ENCODE measurements around the gene PITX1. TPM values are rescaled to one million over a fixed set of nuclear protein-coding genes. Genes with fewer than 3 reads are reported as not detected.

Gene PITX1
- total and polyA plus RNA-seq, 2 of the 13 experiments (the other 11 are each of a cell fraction or from before 2014, with no cell fraction given): 11.7 to 20.2 TPM

DNA sequence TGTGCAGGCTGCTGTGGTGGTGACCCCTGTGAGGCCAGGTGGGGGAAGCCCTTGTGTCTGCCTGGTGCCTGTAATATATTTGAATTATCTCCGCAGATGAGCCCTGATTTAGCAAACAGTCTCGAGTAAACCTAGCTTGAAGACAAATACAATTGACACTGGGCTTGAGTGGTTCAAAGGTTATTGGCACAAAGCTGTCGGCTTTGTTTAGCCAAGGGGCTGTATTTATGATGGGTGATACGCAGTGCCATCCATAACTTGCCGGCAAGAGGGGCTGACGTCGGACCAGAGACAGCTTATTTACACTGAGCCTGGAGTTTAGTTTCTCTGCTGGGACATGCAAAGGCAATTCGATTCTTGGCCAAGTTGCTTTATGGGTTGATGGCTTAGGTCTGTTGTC, 20.0 kb upstream of the PITX1 start (continued):
- TF ChIP-seq NR2F2 (IDR thresholded peaks at IDR 0.05; ENCODE audit: borderline replicate concordance, low read depth) (0 out of 2 replicates have a peak, but pooled peaks have one; percentile 41), SOX6 (IDR thresholded peaks at IDR 0.05) (no peak), SOX6 (CRISPR knock-in tag; IDR thresholded peaks at IDR 0.05) (peak; percentile 82), NKX3-1 (CRISPR knock-in tag; IDR thresholded peaks at IDR 0.05) (0 out of 2 replicates have a peak, but pooled peaks have one; percentile 21), PPARG (CRISPR knock-in tag; conservative IDR thresholded peaks at IDR 0.05) (0 out of 2 replicates have a peak, but pooled peaks have one; percentile 35), GFI1 (CRISPR knock-in tag; IDR thresholded peaks at IDR 0.05; ENCODE audit: borderline replicate concordance) (peak; percentile 91), ZNF83 (CRISPR knock-in tag; IDR thresholded peaks at IDR 0.05; ENCODE audit: borderline replicate concordance) (no peak)
- TF ChIP-seq, protein P1, sequence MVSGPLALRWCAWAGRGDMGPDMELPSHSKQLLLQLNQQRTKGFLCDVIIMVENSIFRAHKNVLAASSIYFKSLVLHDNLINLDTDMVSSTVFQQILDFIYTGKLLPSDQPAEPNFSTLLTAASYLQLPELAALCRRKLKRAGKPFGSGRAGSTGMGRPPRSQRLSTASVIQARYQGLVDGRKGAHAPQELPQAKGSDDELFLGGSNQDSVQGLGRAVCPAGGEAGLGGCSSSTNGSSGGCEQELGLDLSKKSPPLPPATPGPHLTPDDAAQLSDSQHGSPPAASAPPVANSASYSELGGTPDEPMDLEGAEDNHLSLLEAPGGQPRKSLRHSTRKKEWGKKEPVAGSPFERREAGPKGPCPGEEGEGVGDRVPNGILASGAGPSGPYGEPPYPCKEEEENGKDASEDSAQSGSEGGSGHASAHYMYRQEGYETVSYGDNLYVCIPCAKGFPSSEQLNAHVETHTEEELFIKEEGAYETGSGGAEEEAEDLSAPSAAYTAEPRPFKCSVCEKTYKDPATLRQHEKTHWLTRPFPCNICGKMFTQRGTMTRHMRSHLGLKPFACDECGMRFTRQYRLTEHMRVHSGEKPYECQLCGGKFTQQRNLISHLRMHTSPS (CRISPR knock-in tag; IDR thresholded peaks at IDR 0.05; ENCODE audit: low read depth): 0 out of 2 replicates have a peak, but pooled peaks have one; percentile 43

DNA sequence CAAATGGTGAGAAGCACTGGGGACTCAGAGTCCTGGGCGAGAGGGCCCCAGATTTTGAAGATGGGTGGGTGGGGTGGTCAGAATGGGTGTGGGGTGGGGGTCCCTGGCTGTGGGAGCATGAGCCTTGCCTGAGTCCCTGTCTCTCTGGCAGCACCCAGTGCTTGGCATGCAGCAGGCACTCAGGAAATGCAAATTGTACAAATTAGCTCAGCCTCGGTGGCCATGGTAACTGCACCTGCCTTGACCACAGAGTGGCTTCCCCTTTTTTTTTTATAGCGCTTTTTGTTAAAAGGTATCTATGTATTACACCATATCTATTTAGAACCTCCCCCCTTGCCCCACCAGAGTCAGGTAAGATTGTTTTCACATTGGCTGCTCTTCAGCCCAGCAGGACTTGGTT, 19.2 kb upstream of the PITX1 start:
- TF ChIP-seq NR2F2 (IDR thresholded peaks at IDR 0.05; ENCODE audit: borderline replicate concordance, low read depth) (no peak), KLF11 (CRISPR knock-in tag; IDR thresholded peaks at IDR 0.05) (no peak), TEAD2 (CRISPR knock-in tag; IDR thresholded peaks at IDR 0.05) (no peak), BHLHE40 (IDR thresholded peaks at IDR 0.05; ENCODE audit: low read length) (no peak), RAD51 (IDR thresholded peaks at IDR 0.05; ENCODE audit: borderline replicate concordance) (no peak), FOXJ3 (CRISPR knock-in tag; IDR thresholded peaks at IDR 0.05; ENCODE audit: borderline replicate concordance) (no peak)
- TF ChIP-seq, protein P2, sequence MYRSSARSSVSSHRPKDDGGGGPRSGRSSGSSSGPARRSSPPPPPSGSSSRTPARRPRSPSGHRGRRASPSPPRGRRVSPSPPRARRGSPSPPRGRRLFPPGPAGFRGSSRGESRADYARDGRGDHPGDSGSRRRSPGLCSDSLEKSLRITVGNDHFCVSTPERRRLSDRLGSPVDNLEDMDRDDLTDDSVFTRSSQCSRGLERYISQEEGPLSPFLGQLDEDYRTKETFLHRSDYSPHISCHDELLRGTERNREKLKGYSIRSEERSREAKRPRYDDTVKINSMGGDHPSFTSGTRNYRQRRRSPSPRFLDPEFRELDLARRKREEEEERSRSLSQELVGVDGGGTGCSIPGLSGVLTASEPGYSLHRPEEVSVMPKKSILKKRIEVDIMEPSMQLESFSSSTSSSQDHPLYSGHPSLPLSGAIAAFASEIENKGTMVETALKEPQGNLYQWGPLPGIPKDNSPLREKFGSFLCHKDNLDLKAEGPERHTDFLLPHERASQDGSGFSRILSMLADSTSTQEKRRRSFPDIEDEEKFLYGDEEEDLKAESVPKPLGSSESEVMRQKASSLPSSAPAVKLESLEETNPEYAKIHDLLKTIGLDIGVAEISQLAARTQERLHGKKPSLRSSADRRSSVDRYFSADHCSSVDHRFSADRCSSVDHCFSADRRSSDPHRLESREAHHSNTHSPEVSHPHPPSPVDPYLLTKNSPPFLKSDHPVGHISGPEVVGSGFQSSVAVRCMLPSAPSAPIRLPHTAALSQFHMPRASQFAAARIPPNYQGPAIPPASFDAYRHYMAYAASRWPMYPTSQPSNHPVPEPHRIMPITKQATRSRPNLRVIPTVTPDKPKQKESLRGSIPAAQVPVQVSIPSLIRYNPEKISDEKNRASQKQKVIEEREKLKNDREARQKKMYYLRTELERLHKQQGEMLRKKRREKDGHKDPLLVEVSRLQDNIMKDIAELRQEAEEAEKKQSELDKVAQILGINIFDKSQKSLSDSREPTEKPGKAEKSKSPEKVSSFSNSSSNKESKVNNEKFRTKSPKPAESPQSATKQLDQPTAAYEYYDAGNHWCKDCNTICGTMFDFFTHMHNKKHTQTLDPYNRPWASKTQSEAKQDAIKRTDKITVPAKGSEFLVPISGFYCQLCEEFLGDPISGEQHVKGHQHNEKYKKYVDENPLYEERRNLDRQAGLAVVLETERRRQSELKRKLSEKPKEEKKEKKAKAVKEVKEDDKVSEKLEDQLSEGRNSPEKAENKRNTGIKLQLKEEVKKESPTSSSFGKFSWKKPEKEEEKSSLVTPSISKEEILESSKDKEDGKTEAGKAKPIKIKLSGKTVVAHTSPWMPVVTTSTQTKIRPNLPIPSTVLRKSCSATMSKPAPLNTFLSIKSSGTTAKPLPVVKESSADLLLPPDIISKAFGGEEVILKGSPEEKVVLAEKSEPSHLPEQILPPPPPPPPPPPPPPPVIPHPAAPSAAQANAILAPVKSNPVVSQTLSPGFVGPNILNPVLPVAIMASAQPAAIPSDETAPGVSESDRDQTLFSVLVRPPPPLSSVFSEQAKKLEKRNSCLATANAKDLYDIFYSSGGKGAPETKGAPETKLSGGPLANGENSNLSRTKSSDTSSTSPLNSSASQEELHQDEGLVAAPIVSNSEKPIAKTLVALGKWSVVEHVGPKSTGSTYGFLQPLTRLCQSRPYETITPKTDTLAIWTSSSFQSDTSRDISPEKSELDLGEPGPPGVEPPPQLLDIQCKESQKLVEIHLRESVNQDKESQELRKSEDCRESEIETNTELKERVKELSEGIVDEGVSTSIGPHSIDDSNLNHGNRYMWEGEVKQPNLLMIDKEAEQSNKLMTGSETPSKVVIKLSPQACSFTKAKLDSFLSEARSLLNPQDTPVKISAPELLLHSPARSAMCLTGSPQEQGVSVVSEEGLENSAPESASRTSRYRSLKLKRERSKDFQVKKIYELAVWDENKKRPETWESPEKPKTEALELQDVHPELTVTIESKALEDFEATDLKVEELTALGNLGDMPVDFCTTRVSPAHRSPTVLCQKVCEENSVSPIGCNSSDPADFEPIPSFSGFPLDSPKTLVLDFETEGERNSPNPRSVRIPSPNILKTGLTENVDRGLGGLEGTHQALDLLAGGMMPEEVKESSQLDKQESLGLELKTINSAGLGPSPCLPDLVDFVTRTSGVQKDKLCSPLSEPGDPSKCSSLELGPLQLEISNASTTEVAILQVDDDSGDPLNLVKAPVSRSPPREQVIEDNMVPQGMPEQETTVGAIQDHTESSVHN (CRISPR knock-in tag; IDR thresholded peaks at IDR 0.05): no peak
- ChIA-PET POLR2A (interaction anchor here (3.0 kb wide), 1 partner anchor 18 kb away, joined by 8 read pairs; no protein-coding TSS in a partner anchor), CTCF (ENCODE audit: low intra/inter-chr PET ratio, low total read pairs) (no interaction called here)
- no peak for FAIRE-seq
- 85% methylated on average over 3 of the region's 3 CpGs for WGBS (ENCODE audit: low lambda C conversion rate)
- H3K4me2 ChIP-seq (ENCODE audit: low read depth, low read length): no peak overlapping the region
- ATAC-seq: no peak
- no peak overlapping the region for H3K9ac ChIP-seq (ENCODE audit: insufficient read depth, low read depth, low read length)
- BruUV-seq (replicated peaks): no TSS peak
- no peaks in the 10 kb centered on the region for H3K36me3 ChIP-seq (replicated peaks in 1 of 2; ENCODE audit: control insufficient read depth in 1 of 2, insufficient read depth in 2 of 2, low read length in 2 of 2)
- no peak overlapping the region for H3K27ac ChIP-seq (ENCODE audit: extremely low read length, insufficient read depth, low read length)
- peaks cover 18% of the 10 kb centered on the region for H3K4me1 ChIP-seq (ENCODE audit: insufficient read depth, low read length)
- H4K20me1 ChIP-seq (ENCODE audit: insufficient read depth, low read length): no peaks in the 10 kb centered on the region
- intact Hi-C loops (cut with micrococcal nuclease; ENCODE audit: unreplicated experiment) (no loop called here), in situ Hi-C loops (cut with HindIII; ENCODE audit: extremely low pct_ligation_motif_present, low pct_unique_long_range_greater_than_20kb) (no loop called here)
- no peak for DNase-seq (ENCODE audit: low spot score)
- H3K9me3 ChIP-seq (ENCODE audit: low read length): no peaks in the 10 kb centered on the region
- H2AFZ ChIP-seq (ENCODE audit: low read length): no peak overlapping the region
- H3K27me3 ChIP-seq (ENCODE audit: control insufficient read depth in 1 of 2, insufficient read depth in 2 of 2, low read length in 2 of 2): no peaks in the 10 kb centered on the region
- H3K79me2 ChIP-seq (ENCODE audit: insufficient read depth, low read length): no peaks in the 10 kb centered on the region
- no peak overlapping the region for H3K4me3 ChIP-seq (replicated peaks in 1 of 3; ENCODE audit: insufficient read depth in 1 of 3, low read depth in 2 of 3, low read length in 3 of 3)
